Measurements from ENCODE around the gene MICAL2. TPM values are rescaled to one million over a fixed set of nuclear protein-coding genes. Genes with fewer than 3 reads are reported as not detected.
"Not testable (repeated sequence)": the region's sequence is repeated elsewhere in the genome, so short reads cannot be mapped to it uniquely, and the experiment has no call there.

MICAL2 gene
- total and polyA plus RNA-seq, 3 donors from 2014 or later = 224 to 461 (median 401) TPM

DNA sequence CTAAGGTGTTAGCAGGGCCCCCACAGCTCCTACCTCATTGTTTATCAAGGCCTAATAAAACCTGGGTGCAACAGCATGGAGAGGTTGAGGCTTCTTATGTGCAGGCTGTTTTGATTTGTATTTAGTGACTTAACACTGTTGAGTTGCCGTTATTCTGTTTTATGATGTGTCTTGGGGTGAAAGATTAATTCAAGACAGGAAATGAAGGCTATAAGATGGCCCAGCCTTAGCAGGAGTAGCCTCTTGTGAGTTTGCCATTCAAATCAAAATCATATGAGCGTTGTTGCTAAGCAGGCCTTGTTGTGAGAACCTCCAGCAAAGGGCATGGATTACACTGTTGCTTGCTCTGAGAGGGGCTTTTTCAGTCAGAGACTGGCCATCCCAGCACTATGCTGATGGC lies 31.8 kb downstream of the MICAL2 start:
- Histone ChIP-seq H3K27me3 (no peaks in the 10 kb centered on the region), H3K4me3 (no peak overlapping the region), H3K9me3 (no peaks in the 10 kb centered on the region), H3K27ac (peak overlapping the region; percentile 80 to 87), H3K4me1 (peaks cover 84% of the 10 kb centered on the region), H3K36me3 (ENCODE audit: low read depth, missing control alignments) (no peaks in the 10 kb centered on the region)
- intact Hi-C loops (cut with DNase I; ENCODE audit: low total_unique reads) = no loop called here
- 86 to 100% methylated on average over 2 of the region's 2 CpGs for WGBS, 2 donors
- DNase-seq = no peak
- TF ChIP-seq, protein P1, sequence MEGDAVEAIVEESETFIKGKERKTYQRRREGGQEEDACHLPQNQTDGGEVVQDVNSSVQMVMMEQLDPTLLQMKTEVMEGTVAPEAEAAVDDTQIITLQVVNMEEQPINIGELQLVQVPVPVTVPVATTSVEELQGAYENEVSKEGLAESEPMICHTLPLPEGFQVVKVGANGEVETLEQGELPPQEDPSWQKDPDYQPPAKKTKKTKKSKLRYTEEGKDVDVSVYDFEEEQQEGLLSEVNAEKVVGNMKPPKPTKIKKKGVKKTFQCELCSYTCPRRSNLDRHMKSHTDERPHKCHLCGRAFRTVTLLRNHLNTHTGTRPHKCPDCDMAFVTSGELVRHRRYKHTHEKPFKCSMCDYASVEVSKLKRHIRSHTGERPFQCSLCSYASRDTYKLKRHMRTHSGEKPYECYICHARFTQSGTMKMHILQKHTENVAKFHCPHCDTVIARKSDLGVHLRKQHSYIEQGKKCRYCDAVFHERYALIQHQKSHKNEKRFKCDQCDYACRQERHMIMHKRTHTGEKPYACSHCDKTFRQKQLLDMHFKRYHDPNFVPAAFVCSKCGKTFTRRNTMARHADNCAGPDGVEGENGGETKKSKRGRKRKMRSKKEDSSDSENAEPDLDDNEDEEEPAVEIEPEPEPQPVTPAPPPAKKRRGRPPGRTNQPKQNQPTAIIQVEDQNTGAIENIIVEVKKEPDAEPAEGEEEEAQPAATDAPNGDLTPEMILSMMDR (IDR thresholded peaks at IDR 0.05) = no peak
- no peak for TF ChIP-seq POLR2A (IDR thresholded peaks at IDR 0.05)

DNA sequence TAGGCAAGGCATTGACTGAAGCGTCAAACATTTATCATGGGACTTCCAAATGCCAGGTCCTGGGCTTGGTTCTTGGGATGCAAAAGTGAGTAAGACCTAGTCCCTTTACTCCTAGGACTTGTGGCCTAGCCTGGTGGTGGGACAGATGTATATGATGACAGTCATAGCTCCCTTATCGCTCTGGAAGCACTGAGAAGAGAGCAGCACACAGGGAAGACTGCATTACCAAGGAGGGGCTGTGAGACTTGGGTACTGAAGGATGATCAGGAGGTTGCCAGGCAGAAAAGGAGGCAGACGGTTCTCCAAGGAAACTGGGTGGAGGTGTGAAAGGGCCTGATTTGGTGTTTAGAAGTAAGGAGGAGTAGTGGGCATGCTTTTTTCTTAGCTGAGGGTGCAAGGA lies 32.5 kb downstream of the MICAL2 start:
- TF ChIP-seq, protein P1 (IDR thresholded peaks at IDR 0.05) = no peak
- no peak for TF ChIP-seq POLR2A (IDR thresholded peaks at IDR 0.05)
- DNase-seq = no peak
- H3K9me3 ChIP-seq = no peaks in the 10 kb centered on the region
- no peaks in the 10 kb centered on the region for H3K27me3 ChIP-seq
- intact Hi-C loops (cut with DNase I; ENCODE audit: low total_unique reads) = no loop called here
- no peaks in the 10 kb centered on the region for H3K36me3 ChIP-seq (ENCODE audit: low read depth, missing control alignments)
- H3K4me3 ChIP-seq = no peak overlapping the region
- H3K27ac ChIP-seq = peak overlapping the region; percentile 80 to 87
- WGBS, 2 donors = 67 to 92% methylated on average over 3 of the region's 3 CpGs
- H3K4me1 ChIP-seq = peaks cover 76% of the 10 kb centered on the region

DNA sequence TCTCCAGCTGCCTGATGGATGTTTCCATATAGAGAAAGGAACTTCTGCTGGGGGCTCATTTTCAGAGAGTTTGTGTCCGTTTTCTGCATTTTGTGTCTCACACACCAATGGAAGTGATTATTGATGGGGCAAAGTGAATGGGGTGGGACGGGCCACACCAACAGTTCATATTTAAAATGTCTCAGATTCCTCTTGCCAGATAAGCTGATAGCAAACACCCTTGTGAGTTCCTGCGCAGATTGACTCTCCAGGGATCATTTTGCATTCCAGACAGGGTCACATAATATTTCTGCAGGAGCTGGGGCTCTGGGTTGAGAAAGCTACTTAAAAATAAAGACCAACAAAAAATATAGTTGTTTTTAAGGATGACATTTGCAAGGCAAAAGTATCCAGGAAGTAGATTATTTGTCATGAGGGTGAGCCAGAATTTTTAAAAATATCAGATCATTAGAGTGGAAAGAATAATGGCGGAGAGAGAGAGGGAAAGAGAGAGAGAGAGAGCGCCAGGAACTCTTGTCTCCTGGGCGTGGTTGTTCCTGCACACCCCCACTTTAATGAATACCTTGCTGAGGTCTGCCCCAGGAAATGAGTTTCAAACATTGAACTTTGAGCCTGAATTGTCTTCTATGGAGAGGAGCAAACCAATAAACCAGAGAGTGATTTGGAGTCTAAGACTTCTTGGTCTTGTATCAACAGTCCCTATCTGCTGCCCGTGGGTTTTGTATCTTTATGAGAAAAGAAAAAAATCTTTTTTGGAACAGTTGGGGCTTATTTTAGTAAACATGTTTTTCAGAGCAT lies 33.3 kb downstream of the MICAL2 start:
- DNase-seq = no peak
- TF ChIP-seq, protein P1 (IDR thresholded peaks at IDR 0.05) = no peak
- TF ChIP-seq POLR2A (IDR thresholded peaks at IDR 0.05) = no peak
- Histone ChIP-seq H3K27me3 (no peaks in the 10 kb centered on the region), H3K4me3 (no peak overlapping the region), H3K9me3 (no peaks in the 10 kb centered on the region), H3K4me1 (peaks cover 69% of the 10 kb centered on the region), H3K27ac (peak overlapping the region; percentile 80 to 87), H3K36me3 (ENCODE audit: low read depth, missing control alignments) (no peaks in the 10 kb centered on the region)
- WGBS, 2 donors = 37 to 40% methylated on average over 7 of the region's 7 CpGs
- intact Hi-C loops (cut with DNase I; ENCODE audit: low total_unique reads) = no loop called here

DNA sequence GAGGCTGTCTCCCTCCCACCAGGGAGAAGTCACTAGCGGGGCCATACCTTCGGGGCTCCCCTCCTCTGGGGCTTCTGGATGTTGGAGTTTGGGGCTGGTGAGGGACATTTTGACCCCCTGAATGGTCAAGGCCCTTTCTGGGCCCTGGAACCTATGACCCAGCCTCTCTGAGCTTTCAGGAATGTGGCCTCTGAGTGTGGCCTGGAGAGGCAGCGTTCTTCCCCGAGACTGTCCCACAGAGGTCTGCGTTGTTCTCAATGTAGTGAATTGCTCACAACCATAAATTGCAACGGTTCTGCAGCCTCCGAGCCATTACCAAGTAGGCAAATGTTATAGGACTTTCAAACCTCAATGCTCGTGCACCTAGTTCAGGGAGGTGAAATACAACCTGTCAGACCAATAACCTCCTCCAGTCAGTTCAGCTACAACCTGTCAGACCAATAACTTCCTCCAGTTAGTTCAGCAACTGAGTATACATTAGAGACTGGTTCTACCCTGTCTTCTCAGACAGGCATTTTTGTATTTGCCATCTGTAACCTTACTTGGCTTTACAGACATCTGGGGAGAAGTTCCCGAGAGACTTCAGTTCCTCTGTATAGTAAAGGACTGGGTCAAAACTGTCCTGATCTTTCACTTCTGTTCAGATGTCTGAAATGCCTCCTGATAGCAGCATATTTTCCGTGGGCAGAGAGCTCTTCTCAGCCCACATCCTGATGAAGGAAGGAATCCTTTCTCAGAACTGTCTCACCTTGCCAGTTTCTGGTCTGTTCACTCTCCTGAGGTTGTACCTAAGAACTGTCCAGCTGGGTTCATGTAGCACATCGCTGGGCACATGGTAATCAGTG lies 34.2 kb downstream of the MICAL2 start:
- intact Hi-C loops (cut with DNase I; ENCODE audit: low total_unique reads) = no loop called here
- TF ChIP-seq, protein P1 (IDR thresholded peaks at IDR 0.05) = no peak
- TF ChIP-seq POLR2A (IDR thresholded peaks at IDR 0.05) = no peak
- peaks cover 69% of the 10 kb centered on the region for H3K4me1 ChIP-seq
- H3K4me3 ChIP-seq = no peak overlapping the region
- peak; percentile 49 for DNase-seq
- 53 to 60% methylated on average over 11 of the region's 11 CpGs for WGBS, 2 donors
- no peaks in the 10 kb centered on the region for H3K9me3 ChIP-seq
- no peaks in the 10 kb centered on the region for H3K27me3 ChIP-seq
- H3K36me3 ChIP-seq (ENCODE audit: low read depth, missing control alignments) = no peaks in the 10 kb centered on the region
- H3K27ac ChIP-seq = peak overlapping the region; percentile 80 to 87

DNA sequence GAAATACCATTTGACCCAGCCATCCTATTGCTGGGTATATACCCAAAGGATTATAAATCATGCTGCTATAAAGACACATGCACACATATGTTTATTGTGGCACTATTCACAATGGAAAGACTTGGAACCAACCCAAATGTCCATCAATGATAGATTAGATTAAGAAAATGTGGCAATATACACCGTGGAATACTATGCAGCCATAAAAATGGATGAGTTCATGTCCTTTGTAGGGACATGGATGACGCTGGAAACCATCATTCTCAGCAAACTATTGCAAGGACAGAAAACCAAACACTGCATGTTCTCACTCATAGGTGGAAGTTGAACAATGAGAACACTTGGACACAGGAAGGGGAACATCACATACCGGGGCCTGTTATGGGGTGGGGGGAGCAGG lies 36.3 kb downstream of the MICAL2 start:
- DNase-seq; H3K4me3 ChIP-seq; H3K27ac ChIP-seq; H3K27me3 ChIP-seq; H3K36me3 ChIP-seq (ENCODE audit: low read depth, missing control alignments); H3K9me3 ChIP-seq; intact Hi-C loops (cut with DNase I; ENCODE audit: low total_unique reads): not testable (repeated sequence)
- H3K4me1 ChIP-seq = peaks cover 66% of the 10 kb centered on the region
- WGBS, 2 donors = 91 to 92% methylated on average over 3 of the region's 3 CpGs
